Heart left ventricle (tissue), 16 donors: ENCODE results near the gene PPP2R2D. TPM values are rescaled to one million over a fixed set of nuclear protein-coding genes. Genes with fewer than 3 reads are reported as not detected.

Experiments used
- ATAC-seq, 4 donors: fragments of 200-7000 bp; cut with Tn5 transposase; one replicate each; pipeline ENCODE4 v1.9.1; 2020 to 2022; ENCODE audit warnings: moderate library complexity in 4 of 4, mild to moderate bottlenecking in 3 of 4, moderate number of reproducible peaks in 1 of 4
- DNase-seq, 5 donors: peaks; one replicate each; pipeline ENCODE4 v3.0.0-alpha.2; 2020
- H3K27ac ChIP-seq, 12 donors: fragments of 200-600 bp; sonication (generic) in 4 of 12; one replicate each; pipeline versions ENCODE4 v1.5.0 to v1.8.0; 2016 to 2022; ENCODE audit warnings: mild to moderate bottlenecking in 2 of 12
- H3K27me3 ChIP-seq, 9 donors: fragments of 200-600 bp; sonication (generic) in 2 of 9; one replicate each; pipeline versions ENCODE4 v1.5.1 to v1.8.0; 2016 to 2022; ENCODE audit warnings: mild to moderate bottlenecking in 3 of 9
- H3K36me3 ChIP-seq, 9 donors: fragments of 200-600 bp; sonication (generic) in 2 of 9; one replicate each; pipeline versions ENCODE4 v1.5.0 to v1.8.0; 2018 to 2022; ENCODE audit warnings: mild to moderate bottlenecking in 2 of 9
- H3K4me1 ChIP-seq, 12 donors: fragments of 200-600 bp; sonication (generic) in 4 of 12; one replicate each; pipeline versions ENCODE4 v1.5.0 to v1.8.0; 2016 to 2022; ENCODE audit warnings: mild to moderate bottlenecking in 3 of 12
- H3K4me3 ChIP-seq, 12 donors: fragments of 200-600 bp; sonication (generic) in 4 of 12; one replicate each; pipeline versions ENCODE4 v1.5.0 to v1.8.0; 2017 to 2022; ENCODE audit warnings: mild to moderate bottlenecking in 9 of 12, moderate library complexity in 4 of 12
- H3K9me3 ChIP-seq, 12 donors: fragments of 200-600 bp; sonication (generic) in 4 of 12; one replicate each; pipeline versions ENCODE4 v1.5.0 to v1.8.0; 2016 to 2022; ENCODE audit warnings: mild to moderate bottlenecking in 1 of 12
- CTCF ChIP-seq, 12 donors: fragments of 200-600 bp; sonication (generic) in 4 of 12; IDR thresholded peaks; one replicate each; pipeline versions ENCODE4 v1.5.0 to v1.8.0; 2018 to 2022; ENCODE audit warnings: antibody characterized with exemption in 12 of 12, mild to moderate bottlenecking in 5 of 12
- POLR2A ChIP-seq, 2 donors: fragments of 450-650 bp; IDR thresholded peaks; one replicate each; pipeline ENCODE4 v1.6.1; 2017; ENCODE audit warnings: antibody characterized with exemption in 2 of 2, mild to moderate bottlenecking in 2 of 2, moderate library complexity in 2 of 2
- WGBS, 4 donors: extraction: QIAGEN DNeasy Blood & Tissue Kit in 2 of 4; methylation state at CpG; one replicate each; pipeline versions ENCODE4 v1.1.5 to v1.1.7; 2013 to 2018; 5-methylcytosine and 5-hydroxymethylcytosine counted together
- intact Hi-C, 10 donors: fragments of 100-400 bp; cut with DNase I; formaldehyde crosslinking; loops; one replicate each; pipeline versions ENCODE4 v1.11.1 to v1.14.2; 2022
- polyA plus RNA-seq, 2 donors: library from polyadenylated mRNA; stranded (reverse); fragments of 200-250 nt; gene quantifications; one replicate each; pipeline ENCODE4 v1.2.3, GENCODE V29; 2013
- total RNA-seq, 9 donors: library from RNA; depleted of rRNA in 2 of 9; stranded (reverse); fragments of >200 nt in 2 of 9; fragmentation: NEBNext Ultra II Directional in 3 of 9; extraction: Animal tissue kit (Norgen Biotek cat#: 25700) in 3 of 9; gene quantifications; one replicate each; pipeline versions ENCODE4 v1.1.0 to v1.2.4, GENCODE V29; 2016 to 2023
- donor health status: ischemic (EF 13 %, LVEDD 7.1; RV severe dilation, severe dysfunction).
- donor health status: healthy with polysubstance abuse.
- donor health status: DM: no; HTN: yes; CAD: no.
- donor health status: DM: no; HTN: no; CAD: no.
- donor health status: ischemic (EF 25% LVEDD 6.9; RV normal size, moderate dysfunction).
- donor health status: ischemic (EF 25% LVEDD 5.7; RV mildly dilated, moderate dysfunction).
- donor health status: healthy.
- donor health status: DM: yes; HTN: yes; CAD: no.
- donor health status: ischemic (EF 35%, LVEDD 5.7; RV mildly dilated, moderate dysfunction).
- donor health status: nonischemic (EF 11% LVEDD 7.7; RV severe dilation, severe dysfunction).
- donor health status: DM: yes; HTN: yes; CAD: no.
- donor health status: PGD.
- donor health status: ischemic (EF 29% LVEDD 5.4; RV normal size, mild dysfunction).
- donor health status: nonischemic (EF 23%, LVEDD 6.1; RV moderate dilation, normal function).

PPP2R2D gene
- total and polyA plus RNA-seq, 11 donors: 29.4 to 43.4 (median 36.4) TPM

GRCh38 chr10:131993275-131993674 lies 92.5 kb downstream of the PPP2R2D start:
- Histone ChIP-seq H3K4me3 (no peak overlapping the region), H3K27me3 (no peaks in the 10 kb centered on the region), H3K9me3 (no peaks in the 10 kb centered on the region), H3K4me1 (peaks cover 0 to 35% (median 20%) of the 10 kb centered on the region in 12 donors), H3K36me3 (no peaks in the 10 kb centered on the region), H3K27ac (no peak overlapping the region)
- 88 to 93% (median 92%) methylated on average over 14 of the region's 14 CpGs for WGBS, 4 donors
- DNase-seq: no peak
- intact Hi-C loops: no loop called here
- ATAC-seq: no peak
- TF ChIP-seq CTCF (IDR thresholded peaks at IDR 0.05) (no peak), POLR2A (IDR thresholded peaks at IDR 0.05) (no peak)

- Histone ChIP-seq H3K27me3 (no peaks in the 10 kb centered on the region), H3K27ac (peak overlapping the region in 3 of 12 donors; percentile 13 to 49 (median 34)), H3K4me3 (no peak overlapping the region), H3K4me1 (peaks cover 0 to 43% (median 22%) of the 10 kb centered on the region in 12 donors), H3K9me3 (no peaks in the 10 kb centered on the region), H3K36me3 (no peaks in the 10 kb centered on the region)
- DNase-seq (peak in 2 of 5 donors; percentile 25 to 56), ATAC-seq (peak in 3 of 4 donors; percentile 5 to 44 (median 35))
- TF ChIP-seq POLR2A (IDR thresholded peaks at IDR 0.05) (no peak), CTCF (IDR thresholded peaks at IDR 0.05) (no peak)
- intact Hi-C loops: no loop called here
- WGBS, 4 donors: 31 to 44% (median 38%) methylated on average over 3 of the region's 3 CpGs
Measured at GRCh38 chr10:131994435-131994834, 93.6 kb downstream of the PPP2R2D start.

- H3K27me3 ChIP-seq: no peaks in the 10 kb centered on the region
- ATAC-seq: peak; percentile 79 to 93 (median 90)
- intact Hi-C loops: loop anchor here in 2 of 10 donors (2.0 kb wide), 2 partner anchors 14 to 16 kb away; partner anchors contain the start of gene BNIP3 (in 1 of the 2)
- DNase-seq: peak; percentile 45 to 85 (median 82)
- no peaks in the 10 kb centered on the region for H3K9me3 ChIP-seq
- H3K27ac ChIP-seq: peak overlapping the region in 11 of 12 donors; percentile 35 to 90 (median 70)
- H3K4me1 ChIP-seq: peaks cover 0 to 43% (median 22%) of the 10 kb centered on the region in 12 donors
- no peak overlapping the region for H3K4me3 ChIP-seq
- WGBS, 4 donors: 57 to 76% (median 58%) methylated on average over 13 to 16 of the region's 16 CpGs
- no peaks in the 10 kb centered on the region for H3K36me3 ChIP-seq
- TF ChIP-seq POLR2A (IDR thresholded peaks at IDR 0.05): no peak
- no peak for TF ChIP-seq CTCF (IDR thresholded peaks at IDR 0.05)
Measured at GRCh38 chr10:131996466-131997365, 95.9 kb downstream of the PPP2R2D start.

- peak overlapping the region; percentile 20 to 90 (median 69) for H3K27ac ChIP-seq
- intact Hi-C loops: loop anchor here in 2 of 10 donors (2.0 kb wide), 2 partner anchors 13 to 17 kb away; partner anchors contain the start of gene BNIP3 (in 1 of the 2)
- peak; percentile 40 to 76 (median 57) for ATAC-seq
- H3K4me1 ChIP-seq: peaks cover 0 to 43% (median 22%) of the 10 kb centered on the region in 12 donors
- TF ChIP-seq POLR2A (IDR thresholded peaks at IDR 0.05) (no peak), CTCF (IDR thresholded peaks at IDR 0.05) (no peak)
- 22 to 31% (median 24%) methylated on average over 13 of the region's 13 CpGs for WGBS, 4 donors
- H3K9me3 ChIP-seq: no peaks in the 10 kb centered on the region
- peak in 2 of 5 donors; percentile 72 to 77 for DNase-seq
- no peak overlapping the region for H3K4me3 ChIP-seq
- H3K36me3 ChIP-seq: no peaks in the 10 kb centered on the region
- H3K27me3 ChIP-seq: no peaks in the 10 kb centered on the region
Measured at GRCh38 chr10:131997366-131998049, 96.7 kb downstream of the PPP2R2D start.
